GM12801 (cell line): Measurements from ENCODE around the gene BCAP29.

Experiments
- CTCF ChIP-seq: IDR thresholded peaks from one replicate; pipeline ENCODE4 v1.5.1; 2011; ENCODE audit warnings: control low read depth; ENCODE audit not compliant: insufficient read length; ENCODE audit errors: extremely low read depth

BCAP29 gene

GRCh38 chr7:107613439-107613838 is 33.4 kb downstream of the BCAP29 start:
- TF ChIP-seq CTCF: no peak

GRCh38 chr7:107613948-107614347 is 33.9 kb downstream of the BCAP29 start:
- no peak for TF ChIP-seq CTCF

DNA sequence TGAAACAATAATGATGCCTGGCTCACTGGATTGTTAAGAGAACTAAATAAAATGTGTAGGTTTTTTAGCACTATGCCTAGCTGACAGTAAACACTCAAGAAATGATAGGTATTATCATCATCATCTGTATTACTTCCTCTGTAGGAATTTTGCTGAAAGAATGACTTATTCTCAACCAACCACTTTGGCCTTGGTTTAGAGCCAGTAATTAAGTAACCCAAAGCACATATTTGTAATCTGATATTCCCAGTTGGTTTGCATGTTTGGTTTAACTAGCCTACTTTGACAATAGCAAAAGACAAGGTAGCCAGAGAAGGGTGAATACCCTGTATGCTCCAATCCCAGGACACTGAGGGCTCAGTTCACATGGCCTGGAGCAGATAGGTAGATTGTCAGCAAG is 34.4 kb downstream of the BCAP29 start:
- no peak for TF ChIP-seq CTCF

DNA sequence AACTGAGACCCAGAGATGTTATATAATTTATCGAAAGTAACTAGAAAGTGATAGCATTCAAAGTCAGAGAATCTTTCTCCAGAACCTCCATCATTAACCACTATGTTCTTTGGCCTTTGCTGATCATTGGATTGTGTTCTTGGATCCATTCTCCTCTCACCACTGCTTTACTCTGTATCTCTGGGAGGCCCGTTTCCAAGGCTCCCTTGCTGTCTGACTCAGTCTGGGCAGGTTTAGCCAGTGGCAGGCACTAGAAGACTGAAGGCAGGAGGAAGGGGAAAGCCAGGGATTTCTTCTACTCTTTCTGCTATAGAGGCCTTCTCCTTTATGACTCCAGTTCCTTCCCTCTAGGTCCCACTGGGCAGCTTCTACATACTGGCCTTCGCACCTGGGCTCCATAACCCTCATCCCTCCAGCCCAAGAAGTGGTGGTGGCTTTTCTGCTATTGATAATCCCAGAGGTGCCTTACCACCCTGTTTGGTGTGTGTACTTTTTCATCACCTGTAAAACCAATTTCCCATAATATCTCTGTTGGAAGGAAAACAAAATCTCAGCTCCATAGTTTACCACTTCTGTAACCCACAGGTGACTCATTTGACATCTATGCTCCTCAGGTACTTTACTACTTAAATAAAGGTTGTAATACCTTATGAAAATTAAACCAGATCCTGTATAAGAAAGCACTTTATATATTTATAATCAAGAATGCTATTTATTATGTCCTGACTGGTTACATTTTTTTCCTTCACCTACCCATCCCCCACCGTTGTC is 36.0 kb downstream of the BCAP29 start:
- TF ChIP-seq CTCF: no peak

GRCh38 chr7:107622429-107622828 is 42.4 kb downstream of the BCAP29 start:
- no peak for TF ChIP-seq CTCF

DNA sequence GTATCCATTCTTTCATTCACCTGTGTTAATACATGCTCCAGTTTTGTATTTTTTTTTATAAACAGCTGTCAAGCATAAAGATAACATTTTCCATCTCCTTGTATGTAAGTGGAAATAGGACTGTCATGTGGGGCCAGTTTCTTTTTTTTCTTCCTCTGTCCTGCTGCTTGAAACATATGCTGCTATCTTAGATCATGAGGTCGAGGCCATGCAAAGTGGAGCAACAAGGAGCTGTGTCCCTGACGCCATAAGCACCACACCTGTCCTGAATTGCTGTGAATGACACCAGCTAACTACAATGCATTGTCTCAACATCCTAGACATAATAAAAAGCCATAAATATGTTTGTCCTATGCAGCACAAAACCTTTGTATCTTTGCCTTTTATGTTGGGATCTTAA is 42.8 kb downstream of the BCAP29 start:
- no peak for TF ChIP-seq CTCF

DNA sequence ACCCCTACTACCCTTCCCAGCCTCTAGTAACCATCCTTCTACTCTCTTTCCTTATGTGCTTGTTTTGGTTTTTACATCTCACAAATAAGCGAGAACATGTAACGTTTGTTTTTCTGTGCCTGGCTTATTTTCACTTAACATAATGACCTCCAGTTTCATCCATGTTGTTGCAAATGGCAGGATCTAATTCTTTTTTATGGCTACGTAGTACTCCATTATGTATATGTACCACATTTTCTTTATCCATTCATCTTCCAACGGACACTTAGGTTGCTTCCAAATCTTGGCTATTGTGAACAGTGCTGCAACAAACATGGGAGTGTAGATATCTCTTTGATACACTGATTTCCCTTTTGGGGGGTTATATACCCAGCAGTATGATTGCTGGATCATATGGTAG is 47.0 kb downstream of the BCAP29 start:
- TF ChIP-seq CTCF: no peak
